Skeletal muscle tissue (tissue), 4 donors: ENCODE measurements around the gene KLF11. TPM values are rescaled to one million over a fixed set of nuclear protein-coding genes. Genes with fewer than 3 reads are reported as not detected.
"Not testable (repeated sequence)": the region's sequence is repeated elsewhere in the genome, so short reads cannot be mapped to it uniquely, and the experiment has no call there.

Experiments used
- H3K27ac ChIP-seq: one replicate; pipeline ENCODE4 v1.7.0; 2013; ENCODE audit warnings: mild to moderate bottlenecking, low read depth, low read length, inconsistent platforms
- H3K27me3 ChIP-seq, 3 donors: one replicate each; pipeline ENCODE4 v1.7.0; 2013; ENCODE audit warnings: low read length in 3 of 3; ENCODE audit not compliant: control insufficient read depth in 3 of 3, insufficient read depth in 3 of 3
- H3K36me3 ChIP-seq, 3 donors: one replicate each; pipeline ENCODE4 v1.7.0; 2013; ENCODE audit warnings: low read length in 3 of 3; ENCODE audit not compliant: control insufficient read depth in 3 of 3, insufficient read depth in 3 of 3
- H3K4me1 ChIP-seq, 3 donors: one replicate each; pipeline ENCODE4 v1.7.0; 2013; ENCODE audit warnings: low read length in 3 of 3, mild to moderate bottlenecking in 3 of 3; ENCODE audit not compliant: control insufficient read depth in 3 of 3, insufficient read depth in 3 of 3
- H3K4me3 ChIP-seq, 3 donors: one replicate each; pipeline ENCODE4 v1.7.0; 2013; ENCODE audit warnings: low read length in 3 of 3
- H3K9ac ChIP-seq, 3 donors: one replicate each; pipeline ENCODE4 v1.7.0; 2013; ENCODE audit warnings: low read length in 3 of 3, mild to moderate bottlenecking in 3 of 3, moderate library complexity in 2 of 3, low read depth in 1 of 3
- H3K9me3 ChIP-seq, 3 donors: one replicate each; pipeline ENCODE4 v1.7.0; 2013; ENCODE audit warnings: low read length in 3 of 3; ENCODE audit not compliant: control insufficient read depth in 3 of 3
- total RNA-seq: library from RNA; depleted of rRNA; stranded (reverse); fragments of >200 nt; gene quantifications from one replicate; pipeline ENCODE4 v1.2.3, GENCODE V29; 2014
- donor health status: Osteomylitis.

KLF11 gene
- total RNA-seq, 1 donor from 2014 or later, result 11.5 TPM

DNA sequence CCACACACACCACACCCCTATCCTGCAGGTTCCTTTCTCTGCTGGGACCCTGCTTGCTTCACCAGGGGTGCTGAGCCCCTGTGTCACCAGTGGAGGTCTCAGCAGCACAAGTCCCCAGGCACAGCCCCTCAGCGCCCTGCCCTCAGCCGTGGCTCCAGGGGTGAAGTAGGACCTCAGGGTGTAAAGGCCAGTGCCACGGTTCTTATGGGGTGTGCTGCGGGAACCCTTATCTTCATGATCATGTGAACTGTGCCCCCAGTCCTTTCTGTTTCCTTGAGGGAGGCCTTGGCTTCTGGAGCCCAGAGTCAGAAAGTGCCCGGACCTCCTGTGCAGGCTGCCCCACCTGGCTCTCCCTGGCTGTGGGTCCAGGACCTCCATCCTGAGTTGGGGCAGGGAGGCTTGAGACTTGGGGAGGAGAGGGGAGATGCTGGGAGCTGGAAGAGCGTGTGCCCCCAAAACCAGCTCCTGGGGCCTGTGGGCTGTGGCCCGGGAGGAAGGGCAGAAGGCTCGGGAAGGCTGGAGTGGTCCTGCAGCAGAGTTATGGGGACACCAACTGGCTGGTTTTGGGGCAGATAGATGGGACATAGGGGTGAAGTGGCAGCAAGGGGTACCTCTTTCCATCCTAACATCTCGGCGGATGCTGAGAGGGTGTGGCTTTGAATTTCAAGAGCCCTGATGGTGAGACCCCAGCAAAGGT, 20.2 kb upstream of the KLF11 start:
- Histone ChIP-seq H3K27me3 (no peaks in the 10 kb centered on the region), H3K36me3 (no peaks in the 10 kb centered on the region), H3K4me3 (no peak overlapping the region), H3K9ac (no peak overlapping the region), H3K9me3 (no peaks in the 10 kb centered on the region), H3K27ac (no peak overlapping the region), H3K4me1 (peaks cover 6 to 10% (median 6%) of the 10 kb centered on the region in 3 donors)

DNA sequence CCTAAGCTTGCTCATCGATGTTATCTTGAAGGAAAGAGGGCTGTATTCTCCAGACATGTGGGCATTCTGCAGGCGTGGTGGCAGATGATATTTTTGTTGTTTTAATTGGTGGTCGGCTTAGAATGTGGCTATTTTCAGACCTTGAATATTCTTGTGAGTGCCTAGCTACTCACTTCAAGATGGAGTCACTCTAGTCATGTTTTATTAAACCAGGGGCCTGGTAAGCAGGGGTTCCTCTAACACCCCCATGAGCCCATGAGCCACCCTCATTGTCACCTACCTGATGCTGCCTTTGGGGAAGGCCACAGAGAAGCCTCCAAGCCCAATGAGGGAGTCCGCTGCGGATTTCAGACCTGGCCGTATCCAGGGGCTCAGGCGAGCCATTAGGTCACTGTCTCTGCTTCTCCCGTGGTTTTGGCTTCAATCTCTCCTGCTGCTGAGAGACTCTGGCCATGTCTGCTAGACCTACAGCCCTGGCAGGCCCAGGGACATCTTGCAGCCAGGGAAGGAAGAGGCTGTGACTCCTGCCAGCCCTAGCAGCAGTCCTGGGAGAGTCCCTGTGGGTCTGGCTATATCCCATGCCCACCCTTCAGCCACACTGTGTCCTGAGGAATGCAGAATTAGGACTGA, 16.3 kb upstream of the KLF11 start:
- Histone ChIP-seq H3K36me3 (no peaks in the 10 kb centered on the region), H3K27ac (peak overlapping the region; percentile 12), H3K9me3 (no peaks in the 10 kb centered on the region), H3K9ac (no peak overlapping the region), H3K4me1 (peaks cover 12 to 25% (median 24%) of the 10 kb centered on the region in 3 donors), H3K4me3 (no peak overlapping the region), H3K27me3 (no peaks in the 10 kb centered on the region)

DNA sequence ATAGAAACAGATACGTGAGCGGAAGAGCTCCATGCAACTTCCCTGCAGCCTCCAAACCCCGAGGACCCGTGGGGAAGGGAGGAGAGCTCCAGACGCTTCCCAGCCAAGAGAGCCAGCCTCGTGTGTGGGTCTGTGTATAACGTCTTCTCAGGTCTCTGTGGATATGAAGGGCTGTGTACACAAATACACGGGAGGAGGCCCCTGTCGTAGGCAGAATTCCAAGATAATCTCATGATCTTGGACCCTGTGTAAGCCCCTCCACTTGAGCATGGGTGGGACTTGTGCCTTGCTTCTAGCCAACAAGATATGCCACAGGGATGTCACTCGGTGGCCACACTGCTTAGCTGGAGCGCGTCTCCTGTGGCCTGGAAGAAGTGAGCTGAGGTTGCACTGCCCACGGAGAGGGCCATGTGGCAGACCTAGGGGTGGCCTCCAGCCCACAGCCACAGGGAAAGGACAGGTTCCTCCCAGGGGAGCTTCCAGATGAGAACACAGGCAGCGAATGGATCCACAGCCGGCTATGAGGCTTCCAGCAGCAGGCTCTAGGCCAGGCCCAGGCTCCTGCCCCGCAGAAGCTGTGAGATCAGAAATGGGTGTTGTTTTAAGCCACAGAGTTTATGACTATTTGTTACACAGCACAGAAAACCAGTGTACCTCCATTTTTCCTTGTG, 15.6 kb upstream of the KLF11 start:
- Histone ChIP-seq H3K4me3 (no peak overlapping the region), H3K27ac (peak overlapping the region; percentile 12), H3K27me3 (no peaks in the 10 kb centered on the region)

DNA sequence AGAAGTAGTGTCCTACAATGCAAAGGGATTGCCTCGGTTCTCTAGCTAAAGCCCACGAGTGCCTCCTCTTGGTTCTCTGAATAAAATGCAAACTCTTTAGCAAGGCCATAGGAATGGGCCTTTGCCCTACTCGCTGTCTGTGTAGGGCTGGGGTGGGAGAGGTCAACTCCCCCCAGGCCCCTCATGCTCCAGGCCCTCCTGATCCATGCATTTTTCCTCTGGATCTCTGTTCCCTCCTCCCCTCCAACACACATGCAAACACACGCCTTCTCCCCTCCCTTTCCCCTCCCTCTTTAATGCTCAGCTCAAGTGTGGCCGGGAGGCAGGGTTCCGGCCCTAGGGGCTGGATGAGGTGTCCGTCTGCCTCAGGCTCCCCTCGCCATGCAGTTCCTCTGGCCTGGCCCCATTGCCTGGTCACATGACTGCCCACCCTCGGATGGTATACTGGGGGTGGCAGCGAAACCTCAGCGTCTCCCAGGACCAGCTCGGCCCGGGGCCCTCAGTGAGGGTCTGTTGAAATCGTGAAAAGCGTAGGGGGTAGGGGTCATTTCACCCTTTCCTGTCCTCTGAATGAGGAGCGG, 14.9 kb upstream of the KLF11 start:
- Histone ChIP-seq H3K27me3 (no peaks in the 10 kb centered on the region), H3K27ac (peak overlapping the region; percentile 12), H3K9ac (no peak overlapping the region), H3K4me3 (no peak overlapping the region), H3K4me1 (peaks cover 12 to 25% (median 24%) of the 10 kb centered on the region in 3 donors), H3K36me3 (no peaks in the 10 kb centered on the region), H3K9me3 (no peaks in the 10 kb centered on the region)

More for the DNA sequence above, 15.6 kb upstream of the KLF11 start:
- H3K4me1 ChIP-seq, result peaks cover 12 to 25% (median 24%) of the 10 kb centered on the region in 3 donors
- no peak overlapping the region for H3K9ac ChIP-seq
- no peaks in the 10 kb centered on the region for H3K36me3 ChIP-seq
- H3K9me3 ChIP-seq, result no peaks in the 10 kb centered on the region

DNA sequence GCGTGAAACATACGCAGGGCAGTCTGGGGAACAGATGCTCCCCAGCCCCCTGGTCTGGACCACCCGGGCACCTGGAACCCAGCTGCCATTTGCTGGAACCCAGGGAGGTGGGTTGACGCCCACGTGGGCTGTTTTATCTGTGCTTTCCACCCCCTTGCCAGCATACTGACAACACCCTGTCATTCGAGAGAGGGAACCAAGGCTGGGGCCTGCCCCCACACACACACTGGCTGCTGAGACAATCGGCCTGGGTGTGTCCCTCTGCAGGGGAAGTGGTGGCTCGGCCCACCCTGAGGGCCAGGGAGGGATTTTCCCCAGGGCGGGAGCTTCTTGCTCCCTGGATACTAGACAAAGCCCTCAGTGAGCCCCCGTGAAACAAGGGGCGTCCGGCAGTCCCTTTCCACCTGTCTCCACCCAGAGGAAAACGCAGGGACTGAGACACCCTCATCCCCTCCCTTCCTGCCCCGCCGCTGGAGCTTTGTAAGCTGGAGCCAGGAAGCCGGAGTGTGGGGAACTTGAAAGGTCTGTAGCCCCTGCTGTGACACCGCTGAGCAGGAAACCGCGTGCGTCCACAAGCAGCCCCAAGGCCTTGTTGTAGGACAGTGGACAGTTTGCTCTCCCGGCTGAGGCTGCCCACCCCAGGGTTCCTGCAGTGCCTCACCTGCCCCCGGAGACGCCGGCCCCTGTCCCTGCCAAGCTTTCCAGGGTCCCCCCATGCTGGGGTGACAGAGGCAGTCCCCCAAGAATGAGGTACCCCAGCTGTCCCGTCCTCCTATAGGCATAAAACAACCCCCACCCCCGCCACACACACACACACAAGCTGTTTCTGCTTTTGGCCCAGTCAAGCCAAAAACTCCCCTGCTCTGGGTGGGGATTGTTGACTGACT, 14.1 kb upstream of the KLF11 start:
- Histone ChIP-seq H3K4me3 (peak overlapping the region in 1 of 3 donors; percentile 23), H3K9ac (peak overlapping the region in 1 of 3 donors; percentile 40), H3K36me3 (no peaks in the 10 kb centered on the region), H3K27me3 (no peaks in the 10 kb centered on the region), H3K27ac (peak overlapping the region; percentile 25), H3K4me1 (peaks cover 12 to 25% (median 24%) of the 10 kb centered on the region in 3 donors), H3K9me3 (no peaks in the 10 kb centered on the region)

DNA sequence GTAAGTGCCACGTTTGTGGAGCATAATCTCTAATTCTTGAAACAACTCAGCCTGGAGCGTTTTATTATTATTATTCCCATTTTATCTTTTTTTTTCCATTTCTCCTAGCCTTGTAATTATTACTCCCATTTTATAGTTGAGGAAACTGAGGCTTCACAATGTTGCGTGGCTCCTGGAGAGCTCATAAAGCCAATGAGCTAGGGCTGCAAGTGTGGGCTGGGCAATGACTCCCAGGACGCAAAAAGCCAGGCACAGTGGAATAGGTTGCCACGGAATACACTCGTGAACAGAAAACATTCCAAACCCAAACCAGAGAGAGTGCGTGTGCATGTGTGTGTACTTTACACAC, 13.5 kb upstream of the KLF11 start:
- Histone ChIP-seq H3K36me3 (no peaks in the 10 kb centered on the region), H3K27me3 (no peaks in the 10 kb centered on the region), H3K4me1 (peaks cover 12 to 25% (median 24%) of the 10 kb centered on the region in 3 donors), H3K4me3 (no peak overlapping the region), H3K9ac (peak overlapping the region in 1 of 3 donors; percentile 40), H3K27ac (no peak overlapping the region), H3K9me3 (no peaks in the 10 kb centered on the region)

DNA sequence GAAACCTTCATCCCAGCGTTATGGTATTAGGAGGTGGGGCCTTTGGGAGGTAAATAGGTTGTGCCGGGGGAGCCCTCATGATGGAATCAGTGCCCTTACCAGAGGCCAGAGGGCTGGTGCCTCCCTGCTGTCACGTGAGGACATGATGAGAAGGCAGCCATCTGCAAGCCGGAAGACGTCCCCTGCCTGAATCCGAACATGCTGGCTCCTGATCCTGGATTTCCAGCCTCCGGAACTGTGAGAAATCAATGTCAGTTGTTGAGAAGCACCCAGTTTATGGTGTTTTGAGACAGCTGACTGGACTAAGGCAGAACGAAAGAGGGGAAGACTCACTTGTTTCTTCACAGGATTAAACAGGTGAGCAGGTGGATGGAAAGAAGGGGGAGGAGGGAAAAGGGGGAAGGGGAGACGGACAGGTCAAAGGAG, 13.0 kb upstream of the KLF11 start:
- H3K27me3 ChIP-seq, result no peaks in the 10 kb centered on the region
- no peak overlapping the region for H3K4me3 ChIP-seq
- no peaks in the 10 kb centered on the region for H3K9me3 ChIP-seq
- no peak overlapping the region for H3K9ac ChIP-seq
- no peaks in the 10 kb centered on the region for H3K36me3 ChIP-seq
- H3K4me1 ChIP-seq, result peaks cover 15 to 29% (median 24%) of the 10 kb centered on the region in 3 donors
- H3K27ac ChIP-seq, result no peak overlapping the region

DNA sequence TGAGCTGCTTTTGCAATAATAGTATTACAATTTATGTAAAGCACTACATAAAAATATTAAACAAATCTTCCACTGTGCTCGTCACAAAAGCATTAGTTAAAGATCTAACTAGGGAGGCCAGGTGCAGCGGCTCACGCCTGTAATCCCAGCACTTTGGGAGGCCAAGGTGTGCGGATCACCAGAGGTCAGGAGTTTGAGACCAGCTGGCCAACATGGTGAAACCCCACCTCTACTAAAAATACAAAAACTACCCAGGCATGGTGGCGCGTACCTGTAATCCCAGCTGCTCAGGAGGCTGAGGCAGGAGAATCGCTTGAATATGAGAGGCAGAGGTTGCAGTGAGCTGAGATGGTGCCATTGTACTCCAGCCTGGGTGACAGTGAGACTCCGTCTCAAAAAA, 12.6 kb upstream of the KLF11 start:
- H3K4me3 ChIP-seq, H3K9me3 ChIP-seq, H3K27me3 ChIP-seq, H3K9ac ChIP-seq, H3K27ac ChIP-seq, H3K36me3 ChIP-seq: not testable (repeated sequence)
- peaks cover 20 to 33% (median 28%) of the 10 kb centered on the region in 3 donors for H3K4me1 ChIP-seq

DNA sequence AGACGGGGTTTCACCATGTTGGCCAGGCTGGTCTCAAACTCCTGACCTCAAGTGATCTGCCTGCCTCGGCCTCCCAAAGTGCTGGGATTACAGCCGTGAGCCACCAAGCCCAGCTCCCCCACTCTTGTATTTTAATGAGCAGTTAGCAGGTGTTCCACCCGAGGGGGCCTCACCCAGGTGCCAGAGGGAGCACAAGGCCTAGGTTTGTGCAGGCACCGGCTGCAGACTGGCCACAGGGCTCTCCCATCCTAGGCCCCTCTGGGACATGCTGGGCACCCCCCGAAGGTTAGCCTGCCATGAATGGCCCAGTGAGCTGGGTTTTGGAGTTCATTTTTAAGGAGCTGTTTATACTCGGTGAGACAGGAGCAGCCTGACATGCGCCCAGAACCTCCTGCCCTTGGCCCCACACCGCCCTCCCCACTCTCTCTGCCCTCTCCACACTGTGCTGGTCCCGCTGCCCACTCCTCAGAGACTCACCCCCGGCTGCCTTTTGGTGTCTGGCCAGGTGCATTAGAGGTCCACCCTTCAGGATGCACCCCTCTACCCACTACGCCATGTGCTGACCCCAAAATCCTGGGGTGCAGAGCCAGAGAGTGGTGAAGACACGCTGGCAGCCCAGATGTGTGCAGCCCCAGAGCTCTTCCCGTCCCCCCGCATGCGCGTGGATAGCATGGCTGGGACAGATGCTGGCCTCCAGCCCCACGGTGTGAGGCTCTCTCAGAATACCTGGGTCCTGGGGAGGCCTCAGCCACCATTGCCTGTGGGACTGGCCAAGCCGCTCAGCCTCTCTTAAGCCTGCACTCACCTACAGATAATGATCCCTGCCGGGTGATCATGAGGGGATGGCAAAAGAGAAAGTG, 11.2 kb upstream of the KLF11 start:
- no peaks in the 10 kb centered on the region for H3K27me3 ChIP-seq
- H3K27ac ChIP-seq, result no peak overlapping the region
- H3K4me1 ChIP-seq, result peaks cover 33 to 46% (median 42%) of the 10 kb centered on the region in 3 donors

More for the DNA sequence above, 11.2 kb upstream of the KLF11 start:
- no peaks in the 10 kb centered on the region for H3K9me3 ChIP-seq
- no peaks in the 10 kb centered on the region for H3K36me3 ChIP-seq
- peak overlapping the region in 1 of 3 donors; percentile 8 for H3K9ac ChIP-seq
- no peak overlapping the region for H3K4me3 ChIP-seq
